Endothelial cell of umbilical vein (primary cell): Measurements from ENCODE around the gene LSM5. TPM values are rescaled to one million over a fixed set of nuclear protein-coding genes. Genes with fewer than 3 reads are reported as not detected.
A peak's percentile ranks its signal among the peaks of the same experiment; 100 is the strongest.

Source experiments
- BruUV-seq: library from RNA; stranded (reverse); fragments of 400-500 nt; replicated peaks from 2 replicates; lab custom pipeline; 2021; lab: Mats Ljungman, UMichigan
- CTCF ChIA-PET: fragments of 300-600, 350-600 bp; sonication (Branson Sonifier 250); formaldehyde crosslinking; loops from one replicate; lab custom pipeline; 2021; ENCODE audit warnings: antibody characterized with exemption, inconsistent platforms; lab: Charles Lee
- POLR2A ChIA-PET: fragments of 300-600, 350-600 bp; sonication (Branson Sonifier 250); formaldehyde crosslinking; loops from one replicate; lab custom pipeline; 2021; ENCODE audit warnings: antibody characterized with exemption, inconsistent platforms; lab: Charles Lee
- DNase-seq: peaks from one replicate; pipeline ENCODE4 v3.0.0-alpha.2; 2011; ENCODE audit warnings: low read depth, low spot score
- FAIRE-seq: peaks from 2 replicates; lab custom pipeline; 2011; peaks lifted over from hg19 to GRCh38; lab: Jason Lieb, UNC
- H2AFZ ChIP-seq: 2 replicates; pipeline ENCODE4 v1.6.0; 2012; ENCODE audit warnings: low read depth, low read length, control low read depth, inconsistent platforms
- H3K27ac ChIP-seq: 2 replicates; pipeline ENCODE4 v1.5.1; 2011; ENCODE audit warnings: low read depth, mild to moderate bottlenecking, control low read depth, low read length, moderate library complexity; ENCODE audit not compliant: insufficient read depth
- H3K27me3 ChIP-seq, 2 experiments: 2 replicates each; pipeline versions ENCODE4 v1.6.0 to v1.6.1; 2011; ENCODE audit warnings: low read length in 2 of 2, mixed read lengths in 1 of 2; ENCODE audit not compliant: control insufficient read depth in 2 of 2, insufficient read depth in 2 of 2
- H3K36me3 ChIP-seq, 2 experiments: 2 replicates in 1 of 2; 3 replicates in 1 of 2; pipeline ENCODE4 v1.5.1; 2011; ENCODE audit warnings: low read length in 2 of 2, mild to moderate bottlenecking in 1 of 2, moderate library complexity in 1 of 2; ENCODE audit not compliant: control insufficient read depth in 2 of 2, insufficient read depth in 2 of 2; ENCODE audit errors: extremely low read depth in 1 of 2
- H3K4me1 ChIP-seq: 3 replicates; pipeline ENCODE4 v1.5.1; 2011; ENCODE audit warnings: mild to moderate bottlenecking, low read length; ENCODE audit not compliant: control insufficient read depth, insufficient read depth; ENCODE audit errors: extremely low read depth
- H3K4me2 ChIP-seq: 2 replicates; pipeline ENCODE4 v1.6.1; 2011; ENCODE audit warnings: low read length, control low read depth, mixed read lengths; ENCODE audit not compliant: insufficient read depth
- H3K4me3 ChIP-seq, 3 experiments: fragments of 200-600 bp in 1 of 3; sonication (generic), shearing (Covaris generic) in 1 of 3; replicated peaks in 1 of 3; 2 replicates each; pipeline ENCODE4 v1.5.1; 2011 to 2016; ENCODE audit warnings: control low read depth in 3 of 3, low read length in 3 of 3, mild to moderate bottlenecking in 2 of 3, inconsistent platforms in 1 of 3, low read depth in 1 of 3, moderate library complexity in 1 of 3; ENCODE audit not compliant: insufficient read depth in 1 of 3
- H3K79me2 ChIP-seq: 2 replicates; pipeline ENCODE4 v1.6.0; 2012; ENCODE audit warnings: low read length, inconsistent platforms; ENCODE audit not compliant: control insufficient read depth, insufficient read depth
- H3K9ac ChIP-seq: replicated peaks from 2 replicates; pipeline ENCODE3; 2011; ENCODE audit warnings: low read length, control low read depth; ENCODE audit not compliant: insufficient read depth; ENCODE audit errors: extremely low read depth
- H3K9me1 ChIP-seq: replicated peaks from 3 replicates; pipeline ENCODE4 v1.6.0; 2011; ENCODE audit warnings: mild to moderate bottlenecking, low read length; ENCODE audit not compliant: control insufficient read depth, insufficient read depth; ENCODE audit errors: extremely low read depth
- H3K9me3 ChIP-seq: replicated peaks from 2 replicates; pipeline ENCODE4 v1.5.1; 2012; ENCODE audit warnings: low read length, inconsistent platforms; ENCODE audit not compliant: control insufficient read depth, insufficient read depth
- H4K20me1 ChIP-seq: replicated peaks from 2 replicates; pipeline ENCODE3; 2011; ENCODE audit warnings: mild to moderate bottlenecking, low read length; ENCODE audit not compliant: control insufficient read depth, insufficient read depth; ENCODE audit errors: extremely low read depth
- EZH2 ChIP-seq: IDR thresholded peaks from 2 replicates; pipeline ENCODE4 v1.6.1; 2012; ENCODE audit warnings: borderline replicate concordance, low read depth, mild to moderate bottlenecking, moderate library complexity, low read length, inconsistent platforms; ENCODE audit not compliant: severe bottlenecking
- JUN ChIP-seq: IDR thresholded peaks from 2 replicates; pipeline ENCODE4 v1.6.1; 2011; ENCODE audit warnings: borderline replicate concordance, low read depth; ENCODE audit not compliant: insufficient read length, insufficient read depth
- MYC ChIP-seq: IDR thresholded peaks from one replicate; pipeline ENCODE4 v1.6.1; 2011; ENCODE audit warnings: mild to moderate bottlenecking, low read depth, low read length
- dilution Hi-C: fragments of 300-500 bp; cut with MboI; formaldehyde crosslinking; loops from one replicate; pipeline ENCODE4 v1.15.0; 2019; ENCODE audit warnings: low sequenced_read_pairs; ENCODE audit not compliant: extremely low pct_ligation_motif_present
- intact Hi-C: fragments of 100-400 bp; cut with micrococcal nuclease; formaldehyde crosslinking; loops from one replicate; pipeline ENCODE4 v1.10.0; 2022
- polyA plus RNA-seq, 4 experiments: library from polyadenylated mRNA; depleted of rRNA in 3 of 4; stranded (reverse) in 3 of 4; unstranded in 1 of 4; fragments of >200 nt; gene quantifications; 2 replicates each; pipeline versions ENCODE4 v1.2.1 to v1.2.3, GENCODE V29; 2011 to 2012; ENCODE audit warnings: missing spikeins in 1 of 4
- total RNA-seq: library from RNA; stranded (reverse); gene quantifications from 2 replicates; pipeline ENCODE4 v1.2.3, GENCODE V29; 2021
- TF ChIP-seq, protein P1 (sequence below): IDR thresholded peaks from 2 replicates; pipeline ENCODE4 v1.6.1; 2011; ENCODE audit not compliant: insufficient read depth, insufficient read length

The LSM5 gene
- total and polyA plus RNA-seq, 2 donors (not counting 3 experiments of a cell fraction or from before 2014, with no cell fraction given): 36.3 to 68.1 TPM

- TF ChIP-seq MYC (no peak), EZH2 (no peak), JUN (no peak)
- TF ChIP-seq, protein P1, sequence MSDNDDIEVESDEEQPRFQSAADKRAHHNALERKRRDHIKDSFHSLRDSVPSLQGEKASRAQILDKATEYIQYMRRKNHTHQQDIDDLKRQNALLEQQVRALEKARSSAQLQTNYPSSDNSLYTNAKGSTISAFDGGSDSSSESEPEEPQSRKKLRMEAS: no peak
- CTCF ChIA-PET: interaction anchor here (0.7 to 1.4 kb wide), 4 partner anchors 31 to 194 kb away, joined by 3 to 7 read pairs (median 3); no protein-coding TSS in a partner anchor
- peak overlapping the region; percentile 95 for H3K9ac ChIP-seq
- BruUV-seq: TSS peak; percentile 52
- H2AFZ ChIP-seq: peak overlapping the region; percentile 51
- POLR2A ChIA-PET: interaction anchor here (0.7 to 1.1 kb wide), 4 partner anchors 9 to 93 kb away, joined by 3 to 5 read pairs (median 4); no protein-coding TSS in a partner anchor
- dilution Hi-C loops (no loop called here), intact Hi-C loops (loop anchor here (5.0 to 10.0 kb wide), 2 partner anchors 461 to 1229 kb away; partner anchors contain the start of gene FKBP9)
- H3K79me2 ChIP-seq: peaks cover 54% of the 10 kb centered on the region
- H4K20me1 ChIP-seq: no peaks in the 10 kb centered on the region
- peak overlapping the region; percentile 82 for H3K27ac ChIP-seq
- H3K4me3 ChIP-seq: peak overlapping the region; percentile 89 to 100 (median 100)
- H3K9me1 ChIP-seq: no peaks in the 10 kb centered on the region
- H3K4me2 ChIP-seq: peak overlapping the region; percentile 100
- peak; percentile 53 for DNase-seq
- H3K9me3 ChIP-seq: no peaks in the 10 kb centered on the region
- H3K27me3 ChIP-seq: no peaks in the 10 kb centered on the region
- peaks cover 20% of the 10 kb centered on the region for H3K4me1 ChIP-seq
- FAIRE-seq: no peak
- no peaks in the 10 kb centered on the region for H3K36me3 ChIP-seq
Measured at GRCh38 chr7:32496052-32496813, 6.1 kb upstream of the LSM5 start.
